ENCODE measurements around the gene LRRIQ4.

Gene LRRIQ4

DNA sequence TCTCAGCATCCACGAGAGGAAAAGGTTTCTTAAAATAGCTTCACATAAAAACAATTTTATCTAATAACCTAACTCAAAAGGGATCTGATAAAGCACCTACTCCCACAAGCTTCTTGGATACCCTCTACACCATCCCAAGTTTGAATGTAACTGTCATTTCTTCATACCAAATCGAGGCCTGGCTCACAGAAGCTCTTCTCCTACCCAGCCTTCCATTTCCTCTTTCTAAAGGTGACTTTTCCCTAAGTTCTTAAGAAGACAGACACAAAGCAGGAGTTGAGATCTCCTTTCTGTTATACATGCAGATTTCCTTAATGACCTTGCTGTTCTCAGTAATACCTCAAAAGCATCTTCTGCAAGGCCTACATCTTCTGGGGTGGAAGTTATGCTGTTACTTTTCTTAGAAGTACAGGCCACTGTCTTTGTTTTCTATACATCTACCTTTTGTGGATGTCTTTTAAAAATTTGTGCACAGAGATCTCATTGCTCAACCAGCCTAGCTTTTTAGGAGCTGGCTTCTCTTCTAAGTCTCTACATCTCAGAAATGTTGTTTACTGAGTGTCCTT lies 3.4 kb upstream of the LRRIQ4 start:
- DNase-seq (ENCODE audit: low read depth, low spot score): no peak

DNA sequence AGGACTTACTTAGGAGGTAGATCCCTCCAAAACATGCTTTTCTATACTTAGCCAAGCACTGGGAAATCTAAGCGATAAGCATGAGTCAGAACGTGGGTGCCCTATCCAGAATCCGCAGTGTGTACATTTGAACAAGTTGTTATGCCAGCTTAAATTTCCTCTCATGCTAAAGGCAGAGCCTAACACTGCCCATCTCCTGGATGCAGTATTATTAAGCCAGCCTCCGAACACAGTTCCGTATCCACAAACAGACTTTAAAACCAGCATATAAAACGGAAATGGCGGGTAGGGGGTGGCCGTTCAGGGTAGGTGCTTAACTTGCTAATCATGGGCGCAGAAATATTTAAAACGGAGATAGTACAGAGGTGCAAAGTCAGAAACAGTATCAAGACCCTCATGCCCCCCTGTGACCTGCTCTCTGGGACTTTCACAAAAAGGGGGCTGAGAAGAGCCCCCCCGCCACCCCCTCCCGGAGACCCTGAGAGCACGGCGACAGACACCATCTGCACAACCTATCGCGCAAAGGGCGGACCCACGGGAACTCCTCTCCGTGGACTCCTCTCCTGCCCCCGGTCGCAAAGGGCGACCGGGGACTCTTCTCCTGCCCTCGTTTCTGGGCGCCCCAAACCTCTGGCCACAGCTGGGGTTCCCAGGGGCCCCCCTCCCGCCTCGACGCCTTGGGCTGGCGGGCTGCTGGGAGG lies 889 bp upstream of the LRRIQ4 start:
- no peak for DNase-seq (ENCODE audit: low read depth, low spot score)

DNA sequence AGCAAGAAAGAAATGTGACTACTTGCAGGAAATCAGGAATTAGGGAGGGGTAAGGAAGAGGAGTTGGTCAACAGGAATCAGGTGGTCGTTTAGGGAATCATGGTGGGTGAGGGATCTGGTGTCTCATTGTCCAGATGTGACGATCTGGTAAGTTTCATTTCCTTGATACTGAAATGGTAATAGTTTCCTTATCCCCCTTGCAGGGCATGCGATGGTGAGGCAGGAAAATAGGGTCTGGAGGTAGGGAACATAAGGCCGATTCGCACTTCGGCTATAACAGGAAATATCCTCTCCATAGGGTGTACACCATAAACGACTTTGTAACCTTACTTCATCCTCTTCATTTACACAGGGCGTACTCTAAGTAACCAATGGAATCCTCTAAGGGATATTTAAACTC lies 608 bp downstream of the LRRIQ4 start:
- DNase-seq (ENCODE audit: low read depth, low spot score): no peak

DNA sequence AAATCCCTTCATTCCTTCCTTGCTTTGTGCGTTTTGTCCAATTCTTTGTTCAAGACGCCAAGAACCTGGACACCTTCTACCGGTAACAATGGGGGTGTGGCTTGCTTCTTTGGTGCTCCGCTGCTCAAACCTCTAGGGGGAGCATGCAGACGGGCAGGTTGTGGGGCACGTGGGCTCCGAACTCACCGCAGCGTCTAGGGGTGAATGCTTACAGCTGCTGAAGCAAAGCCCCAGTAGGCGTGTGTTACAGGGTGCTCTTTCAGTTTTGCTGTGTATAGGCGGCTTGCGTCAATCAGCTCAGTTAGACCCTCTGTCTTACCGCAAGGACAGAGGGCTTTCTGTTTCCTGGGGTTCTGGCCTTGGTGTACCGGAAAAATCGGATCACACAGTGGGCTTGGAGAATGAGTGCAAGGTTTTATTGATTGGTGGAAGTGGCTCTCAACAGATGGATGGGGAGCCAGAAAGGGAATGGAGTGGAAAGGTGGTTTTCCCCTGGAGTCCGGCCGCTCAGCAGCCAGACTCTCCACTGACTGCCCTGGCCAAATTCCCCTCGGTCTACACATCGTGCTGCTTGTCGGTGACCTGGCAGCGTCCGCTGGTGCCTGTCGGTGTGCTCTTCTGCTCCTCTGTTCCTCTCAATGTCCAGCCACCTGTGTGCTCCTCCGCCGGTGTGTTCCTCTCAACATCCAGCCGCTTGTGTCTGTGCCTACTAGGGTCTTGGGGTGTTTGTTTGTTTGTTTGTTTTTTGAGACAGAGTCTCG lies 1.3 kb downstream of the LRRIQ4 start:
- DNase-seq (ENCODE audit: low read depth, low spot score): no peak

DNA sequence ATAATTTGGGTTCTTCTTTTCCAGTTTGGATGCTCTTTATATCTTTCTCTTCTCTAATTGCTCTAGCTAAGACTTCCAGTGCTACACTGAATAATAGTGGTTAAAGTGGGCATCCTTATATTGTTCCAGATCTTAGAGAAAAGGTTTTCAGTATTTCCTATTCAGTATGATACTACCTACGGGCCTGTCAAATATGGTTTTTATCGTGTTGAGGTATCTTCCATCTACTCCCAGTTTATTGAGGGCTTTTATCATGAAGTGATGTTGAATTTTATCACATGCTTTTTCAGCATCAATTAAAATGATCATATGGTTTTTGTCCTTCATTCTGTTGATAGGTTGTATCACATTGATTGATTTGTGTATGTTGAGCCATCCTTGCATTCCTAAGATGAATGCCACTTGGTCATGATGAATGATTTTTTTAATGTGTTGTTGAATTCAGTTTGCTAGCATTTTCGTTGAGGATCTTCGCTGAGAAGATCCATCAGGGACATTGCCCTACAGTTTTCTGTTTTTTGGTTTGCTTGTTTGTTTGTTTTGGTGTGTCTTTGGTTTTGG lies 3.0 kb downstream of the LRRIQ4 start:
- DNase-seq (ENCODE audit: low read depth, low spot score): no peak

GRCh38 chr3:169818316-169818715 lies 5.6 kb downstream of the LRRIQ4 start:
- DNase-seq (ENCODE audit: low read depth, low spot score): no peak

DNA sequence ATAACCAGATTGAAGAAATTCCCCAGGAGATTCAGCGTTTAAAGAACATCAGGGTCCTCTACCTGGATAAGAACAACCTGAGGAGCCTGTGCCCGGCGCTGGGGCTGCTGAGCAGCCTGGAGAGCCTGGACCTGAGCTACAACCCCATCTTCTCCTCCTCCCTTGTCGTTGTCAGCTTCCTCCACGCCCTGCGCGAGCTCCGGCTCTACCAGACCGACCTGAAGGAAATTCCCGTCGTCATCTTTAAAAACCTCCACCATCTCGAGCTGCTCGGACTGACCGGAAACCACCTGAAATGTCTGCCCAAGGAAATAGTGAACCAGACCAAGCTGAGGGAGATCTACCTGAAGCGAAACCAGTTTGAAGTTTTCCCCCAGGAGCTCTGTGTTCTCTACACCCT lies 9.4 kb downstream of the LRRIQ4 start:
- DNase-seq (ENCODE audit: low read depth, low spot score): no peak

DNA sequence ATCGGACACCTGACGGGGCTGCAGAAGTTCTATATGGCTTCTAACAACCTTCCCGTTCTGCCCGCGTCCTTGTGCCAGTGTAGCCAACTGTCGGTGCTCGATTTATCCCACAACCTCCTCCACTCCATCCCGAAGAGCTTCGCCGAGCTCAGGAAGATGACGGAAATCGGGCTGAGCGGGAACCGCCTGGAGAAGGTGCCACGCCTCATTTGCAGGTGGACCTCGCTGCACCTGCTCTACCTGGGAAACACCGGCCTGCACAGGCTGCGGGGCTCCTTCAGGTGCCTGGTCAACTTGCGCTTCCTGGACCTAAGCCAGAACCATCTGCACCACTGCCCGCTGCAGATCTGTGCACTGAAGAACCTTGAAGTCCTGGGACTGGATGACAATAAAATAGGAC lies 9.9 kb downstream of the LRRIQ4 start:
- no peak for DNase-seq (ENCODE audit: low read depth, low spot score)

DNA sequence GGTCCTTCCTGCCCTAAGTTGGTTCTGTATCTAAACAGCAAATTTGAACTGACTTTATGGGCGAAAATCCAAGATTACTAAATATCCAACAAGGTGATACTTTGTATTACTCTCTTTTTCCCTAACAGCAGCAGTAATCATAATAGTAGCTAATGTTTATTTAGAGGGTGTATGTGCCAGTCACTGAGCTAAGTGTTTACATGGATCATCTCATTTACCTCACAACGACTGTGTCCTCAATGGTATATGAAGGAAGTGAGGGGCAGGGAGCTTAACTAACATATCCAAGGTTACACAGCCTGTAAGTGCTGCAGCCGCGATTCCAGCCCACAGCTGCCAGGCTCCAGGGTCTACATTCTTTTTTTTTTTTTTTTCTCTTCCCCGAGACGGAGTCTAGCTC lies 10.3 kb downstream of the LRRIQ4 start:
- no peak for DNase-seq (ENCODE audit: low read depth, low spot score)

- DNase-seq (ENCODE audit: low read depth, low spot score): no peak
Measured at GRCh38 chr3:169825316-169825715, 12.6 kb downstream of the LRRIQ4 start.

- DNase-seq (ENCODE audit: low read depth, low spot score): no peak
Measured at GRCh38 chr3:169827712-169828111, 15.0 kb downstream of the LRRIQ4 start.

GRCh38 chr3:169835533-169835932 lies 22.9 kb downstream of the LRRIQ4 start:
- DNase-seq (ENCODE audit: low read depth, low spot score): no peak

DNA sequence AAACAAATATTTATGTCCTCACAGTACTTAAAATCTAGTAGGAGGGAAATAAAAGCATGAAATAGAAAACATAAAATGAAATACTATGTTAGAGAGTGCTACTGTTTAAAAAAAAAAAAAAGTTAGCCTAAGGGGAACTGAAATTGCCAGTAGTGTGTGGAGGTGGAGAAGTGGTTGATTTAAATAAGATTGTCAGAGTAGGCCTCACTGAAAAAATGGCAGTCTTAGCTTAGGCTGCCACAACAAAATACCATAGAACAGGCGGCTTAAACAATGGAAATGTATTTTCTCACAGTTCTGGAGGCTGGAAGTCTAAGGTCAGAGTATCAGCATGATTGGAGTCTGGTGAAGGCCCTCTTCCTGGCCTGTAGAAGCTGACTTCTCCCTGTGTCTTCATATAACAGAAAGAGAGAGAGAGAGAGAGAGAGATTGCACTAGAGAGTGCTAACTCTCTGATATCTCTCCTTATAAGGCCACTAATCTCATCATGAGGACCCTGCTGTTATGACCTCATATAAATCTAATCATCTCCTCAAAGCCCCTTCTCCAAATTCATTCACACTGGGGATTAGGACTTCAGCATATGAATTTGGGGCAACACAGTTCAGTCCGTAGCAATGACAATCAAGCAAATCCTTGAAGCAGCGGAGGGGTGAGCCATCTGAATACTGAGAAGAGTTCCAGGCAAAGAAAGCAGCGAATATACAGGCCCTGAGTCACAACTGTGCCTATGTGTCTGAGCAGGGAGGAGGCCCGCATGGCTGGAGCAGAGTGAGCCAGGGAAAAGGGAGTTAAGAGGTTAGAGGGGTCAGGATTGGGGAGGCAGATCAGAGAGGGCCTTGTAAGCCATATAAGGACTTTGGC lies 23.6 kb downstream of the LRRIQ4 start:
- DNase-seq (ENCODE audit: low read depth, low spot score): no peak

DNA sequence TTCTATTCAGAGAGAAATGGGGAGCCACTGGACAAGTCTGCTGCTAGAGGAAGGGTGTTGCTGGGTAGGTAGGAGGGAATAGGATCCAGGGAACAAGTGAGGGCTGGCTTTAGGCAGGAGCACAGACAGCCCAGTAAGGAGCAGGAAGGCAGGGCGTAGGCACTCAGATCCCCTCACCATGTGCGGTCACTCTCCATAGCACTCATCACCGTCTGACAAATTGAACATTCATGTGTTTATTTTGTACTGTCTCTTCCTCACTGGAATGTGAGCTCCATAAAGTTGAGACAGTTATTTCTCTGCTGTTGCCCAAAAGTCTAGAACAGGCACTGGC lies 24.2 kb downstream of the LRRIQ4 start:
- DNase-seq (ENCODE audit: low read depth, low spot score): no peak

- no peak for DNase-seq (ENCODE audit: low read depth, low spot score)
Measured at GRCh38 chr3:169838511-169839030, 25.9 kb downstream of the LRRIQ4 start.

GRCh38 chr3:169841171-169841570 lies 28.5 kb downstream of the LRRIQ4 start:
- DNase-seq (ENCODE audit: low read depth, low spot score): no peak

GRCh38 chr3:169842960-169843359 lies 30.3 kb downstream of the LRRIQ4 start:
- DNase-seq (ENCODE audit: low read depth, low spot score): no peak

DNA sequence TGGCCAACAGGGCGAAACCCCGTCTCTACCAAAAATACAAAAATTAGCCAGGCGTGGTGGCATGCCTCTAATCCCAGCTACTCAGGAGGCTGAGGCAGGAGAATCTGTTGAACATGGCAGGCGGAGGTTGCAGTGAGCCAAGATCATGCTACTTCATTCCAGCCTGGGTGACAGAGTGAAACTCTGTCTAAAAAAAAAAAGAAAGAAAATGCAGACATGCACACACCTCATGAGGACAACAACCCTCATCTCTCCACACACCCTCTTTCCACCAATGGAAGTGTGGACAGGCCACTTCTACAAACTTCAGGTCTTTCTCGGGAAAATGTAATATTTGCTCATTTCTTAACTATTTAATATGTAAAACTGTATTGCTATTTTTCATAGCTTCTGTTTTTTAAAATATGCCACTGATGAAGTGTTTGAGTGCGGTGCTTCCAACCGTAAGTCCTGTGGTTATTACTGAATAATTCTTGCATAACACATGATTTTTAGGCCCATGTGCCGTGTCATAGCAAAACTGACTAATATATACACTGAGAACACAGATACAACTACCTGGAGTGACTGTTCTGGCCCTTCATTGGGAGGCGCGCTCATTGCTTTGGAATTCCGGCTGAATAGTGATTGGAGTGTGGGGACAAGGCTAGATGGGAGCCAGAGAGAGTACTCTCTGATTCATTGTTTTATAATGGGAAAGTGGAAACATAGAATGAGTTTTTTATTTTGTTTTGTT lies 34.0 kb downstream of the LRRIQ4 start:
- no peak for DNase-seq (ENCODE audit: low read depth, low spot score)

- no peak for DNase-seq (ENCODE audit: low read depth, low spot score)
Measured at GRCh38 chr3:169847896-169848295, 35.2 kb downstream of the LRRIQ4 start.

DNA sequence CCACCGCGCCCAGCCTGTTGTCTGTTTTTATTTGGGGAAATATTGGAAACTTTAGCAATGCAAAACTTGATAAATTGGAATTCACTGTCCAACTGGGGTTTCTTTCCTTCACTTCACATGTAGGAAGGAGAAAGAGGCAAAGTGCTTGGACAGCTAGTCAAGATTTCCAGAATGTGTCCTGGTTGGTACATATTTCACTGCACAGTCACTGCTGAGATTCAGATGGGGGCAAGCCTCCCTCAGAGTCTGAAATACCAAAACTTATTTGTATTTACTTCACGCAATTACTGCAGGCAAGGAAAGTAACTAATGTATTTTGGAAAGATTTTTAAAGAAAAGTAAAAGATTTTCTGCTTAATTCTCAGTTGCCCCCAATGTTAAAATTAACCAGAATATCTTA lies 36.1 kb downstream of the LRRIQ4 start:
- no peak for DNase-seq (ENCODE audit: low read depth, low spot score)

DNA sequence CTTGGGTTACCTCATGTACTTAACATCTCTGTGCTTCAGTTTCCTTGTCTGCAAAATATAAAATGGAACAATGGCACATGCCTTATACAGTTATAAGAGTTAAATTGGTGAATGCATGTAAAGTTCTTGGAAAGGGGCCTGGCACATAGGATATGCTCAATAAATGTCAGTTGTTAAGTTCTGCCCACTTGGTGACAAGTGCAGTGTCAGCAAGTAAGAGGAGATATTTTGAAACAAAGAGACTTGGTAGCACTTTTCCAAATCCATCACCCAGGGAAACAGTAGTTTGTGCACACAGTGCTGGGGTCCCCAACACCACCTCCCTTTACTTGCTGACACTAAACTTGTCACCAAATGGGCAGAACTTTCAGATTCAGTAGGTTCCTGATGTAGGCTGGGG lies 37.9 kb downstream of the LRRIQ4 start:
- no peak for DNase-seq (ENCODE audit: low read depth, low spot score)
